Non-pigmented ciliary epithelial cell (primary cell): ENCODE results near the gene JAZF1.
"Not testable (repeated sequence)": the region's sequence is repeated elsewhere in the genome, so short reads cannot be mapped to it uniquely, and the experiment has no call there.

Source experiments
- DNase-seq: peaks from one replicate; pipeline ENCODE4 v3.0.0-alpha.2; 2010; ENCODE audit warnings: low read depth

Gene JAZF1

GRCh38 chr7:27941522-27941921, 239.1 kb downstream of the JAZF1 start:
- DNase-seq = no peak

GRCh38 chr7:27940341-27940740, 240.3 kb downstream of the JAZF1 start:
- DNase-seq = no peak

- DNase-seq = no peak
Measured at GRCh38 chr7:27939893-27940292, 240.7 kb downstream of the JAZF1 start.

GRCh38 chr7:27936768-27937102, 243.9 kb downstream of the JAZF1 start:
- DNase-seq = no peak

DNA sequence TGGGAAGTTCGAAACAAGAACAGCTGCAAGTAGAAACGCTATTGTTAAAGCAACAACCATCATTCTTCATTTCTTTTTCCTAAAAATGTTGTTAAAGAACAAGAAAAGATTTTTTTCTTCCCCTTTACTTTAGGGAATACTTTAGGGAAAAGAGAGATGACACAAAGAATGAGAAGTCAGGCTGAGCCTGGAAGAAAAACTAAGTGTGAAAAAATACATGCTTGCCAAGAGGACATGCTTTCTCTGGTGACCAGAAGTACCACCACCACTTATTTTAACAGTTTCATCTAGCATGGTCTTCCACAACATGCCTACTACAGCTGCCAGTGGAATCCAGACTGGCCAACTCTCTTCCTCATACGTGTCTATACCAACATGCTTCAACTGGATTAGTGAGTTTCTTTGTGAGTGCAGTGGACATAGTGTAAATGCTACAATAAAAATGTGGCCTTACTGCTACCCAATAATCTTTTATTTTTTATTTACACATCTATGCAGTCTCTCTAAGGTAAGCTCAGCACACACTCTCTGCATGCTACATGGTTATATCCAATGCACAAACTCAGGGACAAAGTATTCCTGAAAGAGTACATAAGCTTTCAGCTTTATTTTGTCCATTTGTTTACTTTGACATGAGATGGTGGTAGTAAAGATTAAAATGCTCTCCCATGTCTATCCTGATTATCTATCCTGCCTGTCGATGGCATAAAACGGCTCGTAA, 244.4 kb downstream of the JAZF1 start:
- no peak for DNase-seq

DNA sequence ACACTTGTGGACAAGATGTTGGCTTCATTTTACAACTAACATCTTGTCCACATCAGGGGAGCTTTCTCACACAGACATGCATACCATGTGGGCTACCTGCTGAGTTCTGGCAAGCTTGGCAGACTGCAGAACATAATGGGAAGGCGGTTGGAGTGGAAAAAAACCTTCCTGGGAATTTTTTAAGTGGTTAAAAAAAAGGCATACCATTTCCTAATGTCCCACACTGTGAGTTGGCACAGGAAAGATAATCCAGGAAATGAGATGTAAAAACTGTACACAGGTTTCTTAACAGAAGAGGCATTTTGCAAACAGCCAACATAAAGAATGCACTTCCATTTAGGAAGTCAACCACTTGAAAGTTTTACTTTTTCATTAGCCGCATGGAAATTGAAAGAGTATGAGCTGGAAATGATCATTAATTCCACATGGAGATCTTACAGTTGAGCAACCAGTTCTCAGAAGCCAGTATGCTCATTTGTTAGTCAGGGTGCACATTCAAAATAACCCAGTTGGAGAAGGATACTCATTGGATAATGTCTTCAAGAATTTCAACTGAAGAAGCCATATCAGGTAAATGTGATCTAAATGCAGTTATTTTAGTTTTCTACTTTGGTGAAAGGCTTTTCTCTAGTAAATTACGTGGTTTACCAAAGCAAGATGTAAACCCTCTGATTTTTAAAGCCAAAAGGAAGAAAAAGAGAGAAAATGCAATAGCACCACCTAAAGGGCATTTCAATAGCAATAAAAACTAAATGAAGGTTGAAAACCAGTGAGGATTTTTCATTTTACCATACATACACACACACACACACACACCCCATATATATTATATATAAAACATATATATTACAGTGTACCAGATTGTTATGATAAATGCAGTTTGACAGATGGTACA, 246.7 kb downstream of the JAZF1 start:
- DNase-seq = no peak

GRCh38 chr7:27930910-27931476, 249.6 kb downstream of the JAZF1 start:
- DNase-seq = no peak

DNA sequence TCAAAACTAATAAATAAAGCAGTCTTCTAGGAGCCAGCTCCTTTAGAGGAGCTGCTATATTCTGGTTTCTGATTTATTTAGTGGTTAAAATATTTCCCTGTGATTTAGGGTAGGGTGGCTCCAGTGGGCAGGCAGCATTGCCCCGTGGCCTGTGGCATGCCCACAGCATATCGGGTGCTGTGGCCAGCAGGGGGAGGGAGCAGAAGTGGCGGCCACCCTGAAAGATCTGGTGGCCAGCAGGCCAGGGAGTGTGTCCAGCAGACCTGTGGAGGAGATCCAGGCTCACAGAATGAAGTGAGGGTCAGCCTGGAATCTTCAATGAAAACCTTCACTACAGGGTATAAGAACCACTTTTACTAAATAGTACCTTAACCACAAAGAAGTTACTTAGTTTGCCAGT, 251.5 kb downstream of the JAZF1 start:
- DNase-seq = no peak

DNA sequence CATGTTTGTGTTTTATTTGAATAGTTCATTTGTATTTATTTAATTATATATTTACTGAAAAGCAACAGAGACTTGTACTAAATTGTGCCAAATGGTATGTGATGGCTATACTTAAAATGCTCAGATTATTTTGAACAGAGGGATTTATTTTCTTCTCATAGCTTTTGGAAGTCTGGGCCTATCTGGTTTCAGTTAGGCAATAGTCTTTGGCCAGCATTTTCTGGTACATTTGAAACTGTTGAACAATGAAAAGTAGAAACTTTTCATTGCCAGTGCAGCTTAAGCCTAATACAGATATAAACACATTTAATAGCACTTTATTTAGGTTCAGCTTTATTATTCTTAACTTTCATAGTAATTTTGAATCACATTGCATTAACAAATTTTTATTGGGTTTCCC, 252.6 kb downstream of the JAZF1 start:
- DNase-seq = no peak

- DNase-seq = no peak
Measured at GRCh38 chr7:27925573-27926201, 254.9 kb downstream of the JAZF1 start.

- DNase-seq = no peak
Measured at GRCh38 chr7:27923642-27923980, 257.0 kb downstream of the JAZF1 start.

DNA sequence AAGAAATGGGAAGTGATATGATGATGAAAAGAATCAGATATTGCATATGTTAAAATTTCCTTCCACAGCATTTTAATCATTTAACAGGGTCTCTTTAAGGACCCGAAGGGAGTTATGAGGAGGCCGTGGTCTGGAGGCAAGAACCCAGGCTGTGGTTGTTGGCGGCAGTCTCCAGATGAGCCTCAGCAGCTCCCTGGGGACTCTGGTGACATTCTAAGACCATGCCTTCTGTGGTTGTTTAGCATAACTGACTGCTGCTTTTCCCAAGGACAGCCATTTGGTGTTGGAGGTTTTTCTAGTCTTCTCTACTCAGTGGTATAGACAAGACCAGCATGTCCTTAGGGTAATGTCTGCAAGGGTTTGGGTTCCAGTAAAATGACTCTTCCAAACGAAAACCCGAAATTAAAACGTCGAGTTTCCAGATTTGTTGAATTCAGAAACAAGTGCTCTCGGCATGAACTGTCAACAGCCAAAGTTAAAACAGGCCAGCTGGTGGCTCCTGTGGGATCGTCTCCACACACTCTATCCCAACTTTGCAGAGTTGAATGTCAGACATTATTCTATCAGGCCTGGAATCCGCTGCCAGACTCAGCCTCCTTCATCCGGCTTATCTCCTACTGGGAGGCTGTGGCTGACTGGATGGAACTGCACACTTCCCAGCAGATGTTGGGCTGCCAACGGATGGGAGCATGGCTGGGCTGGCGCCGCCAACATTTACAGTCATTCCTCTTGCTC, 257.5 kb downstream of the JAZF1 start:
- DNase-seq = no peak

GRCh38 chr7:27922389-27922788, 258.2 kb downstream of the JAZF1 start:
- DNase-seq = not testable (repeated sequence)

GRCh38 chr7:27921081-27921836, 259.3 kb downstream of the JAZF1 start:
- DNase-seq = peak; percentile 65

DNA sequence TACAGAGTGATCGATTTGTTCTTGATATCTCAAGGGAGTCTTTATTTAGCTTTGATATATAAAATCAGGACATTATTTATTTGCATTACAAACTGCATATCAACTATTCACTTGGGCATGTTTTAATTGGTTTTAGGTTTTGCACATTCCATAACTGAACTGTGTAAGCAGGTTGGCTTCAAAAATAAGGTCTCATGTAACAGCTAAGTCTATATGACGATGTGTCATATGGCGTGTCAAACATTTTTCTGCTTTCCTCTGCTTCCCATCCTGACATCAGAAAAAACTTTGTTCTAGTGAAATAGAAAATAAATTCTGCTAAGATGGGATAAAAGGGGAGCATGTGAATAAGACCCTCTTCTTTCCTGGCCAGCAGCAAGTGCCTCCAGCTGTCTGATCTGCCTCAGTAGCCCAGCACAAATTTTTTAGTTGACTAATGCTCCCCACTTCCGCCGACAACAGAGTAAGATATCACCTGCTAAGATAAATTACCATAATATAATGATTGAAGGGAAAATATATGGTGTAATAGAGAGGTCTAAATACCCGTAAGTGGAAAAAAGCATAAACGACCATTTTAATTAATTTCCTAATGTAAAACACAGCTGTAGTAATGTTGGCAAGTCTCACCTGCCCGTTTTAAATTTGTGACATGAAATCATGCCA, 260.2 kb downstream of the JAZF1 start:
- no peak for DNase-seq

GRCh38 chr7:27918503-27918902, 262.1 kb downstream of the JAZF1 start:
- DNase-seq = no peak

DNA sequence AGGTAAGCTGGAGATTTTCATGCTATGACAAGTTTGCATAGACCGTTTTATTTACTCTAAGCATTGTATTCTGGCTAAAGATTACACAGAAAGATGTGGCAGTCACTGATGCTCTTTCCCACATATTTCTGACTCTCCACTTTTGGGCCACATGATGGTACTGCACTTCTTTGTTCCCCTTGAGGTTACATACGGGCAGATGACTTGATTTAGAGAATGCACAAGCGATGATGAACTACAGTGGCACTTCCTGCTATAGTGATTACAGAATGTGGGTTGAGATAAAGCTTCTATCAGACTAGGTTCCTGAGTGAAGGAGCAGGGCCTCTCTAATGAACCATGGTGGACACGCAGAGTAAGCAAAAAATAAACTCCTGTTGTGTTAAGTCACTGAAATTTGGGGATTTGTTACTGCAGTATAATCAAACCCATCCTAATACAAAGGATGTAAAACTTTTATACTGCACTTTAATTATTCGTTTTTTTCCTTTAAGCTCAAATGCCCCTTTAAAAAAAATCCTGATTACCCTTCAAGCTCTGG, 262.8 kb downstream of the JAZF1 start:
- peak; percentile 75 for DNase-seq

DNA sequence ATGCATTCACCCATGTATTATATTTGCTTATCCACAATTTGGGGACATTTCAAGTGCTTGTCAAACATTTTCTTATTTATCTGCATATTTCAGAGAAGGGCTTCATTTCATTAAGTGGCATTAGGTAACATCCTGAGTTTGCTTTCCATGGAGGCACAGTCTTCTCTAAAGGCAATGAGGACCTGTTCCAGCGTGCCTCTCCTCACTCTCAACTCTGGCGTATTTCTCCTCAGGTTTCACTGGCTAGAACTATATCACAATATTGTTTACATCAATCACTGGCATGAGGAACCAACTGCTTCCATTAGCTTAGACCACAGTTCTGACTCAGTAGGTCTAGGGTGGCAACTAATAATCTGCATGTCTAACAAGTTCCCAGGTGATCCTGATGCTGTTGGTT, 263.5 kb downstream of the JAZF1 start:
- no peak for DNase-seq

DNA sequence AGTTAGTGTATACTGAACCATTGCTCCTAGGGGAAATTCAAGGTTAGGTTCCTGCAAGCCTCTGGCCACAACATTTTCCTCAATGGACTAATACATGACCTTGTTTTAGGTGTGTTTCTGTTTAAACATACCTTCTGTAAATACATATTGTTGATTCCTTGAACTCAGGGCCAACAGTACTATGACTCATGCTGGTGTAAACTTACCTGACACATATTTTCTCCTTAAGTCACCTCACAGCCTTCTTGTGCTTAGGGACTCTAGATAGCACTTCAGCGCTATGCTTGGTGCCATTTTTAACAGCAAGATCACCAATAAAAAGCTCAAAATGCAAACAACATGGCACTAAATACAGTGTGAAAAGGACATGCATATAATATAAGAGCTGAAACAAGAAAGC, 264.2 kb downstream of the JAZF1 start:
- DNase-seq = no peak

DNA sequence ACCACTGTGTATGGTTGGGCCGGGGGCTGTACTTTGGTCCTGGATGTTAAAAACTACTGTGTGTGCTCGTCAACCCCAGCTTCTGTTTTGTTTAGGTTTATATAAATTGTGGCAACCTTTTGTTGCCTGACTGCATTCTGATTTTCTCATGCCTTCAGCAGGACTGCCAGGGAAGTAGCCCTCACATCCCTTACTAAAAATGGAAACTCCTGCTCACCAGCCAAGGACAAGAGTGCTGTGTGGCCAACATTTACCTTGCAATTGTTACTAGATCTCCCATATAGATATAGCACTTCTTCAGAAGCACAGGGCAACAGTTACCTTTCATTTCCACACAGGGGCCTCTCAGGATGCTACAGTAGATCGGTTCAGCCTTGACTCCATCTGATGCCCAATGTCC, 266.2 kb downstream of the JAZF1 start:
- no peak for DNase-seq

GRCh38 chr7:27912751-27913150, 267.8 kb downstream of the JAZF1 start:
- DNase-seq = no peak
